Right lobe of liver (tissue), 4 donors: ENCODE data around the gene CRISPLD2.

Experiments
- CTCF ChIP-seq, 4 donors: fragments of 200-600 bp in 3 of 4; fragments of 450-650 bp in 1 of 4; IDR thresholded peaks; one replicate each; pipeline versions ENCODE4 v1.5.1 to v1.8.0; 2016 to 2022; ENCODE audit warnings: antibody characterized with exemption in 4 of 4, mild to moderate bottlenecking in 2 of 4
- POLR2A ChIP-seq: fragments of 450-650 bp; IDR thresholded peaks from one replicate; pipeline ENCODE4 v1.6.1; 2017; ENCODE audit warnings: antibody characterized with exemption, mild to moderate bottlenecking
- donor health status: DM: no; HTN: no; CAD: no.
- donor health status: DM: no; HTN: no; CAD: no.
- donor health status: DM: no; HTN: yes; CAD: no.

- no peak for TF ChIP-seq CTCF (IDR thresholded peaks at IDR 0.05)
- no peak for TF ChIP-seq POLR2A
Observed at GRCh38 chr16:84836967-84837366, 17.2 kb downstream of the CRISPLD2 start.
